DOHH2 (cell line): Measurements from ENCODE around the gene STAT2.

Experiments
- H3F3A ChIP-seq: fragments of 200-600 bp; sonication (generic), shearing (Covaris generic); 2 replicates; pipeline ENCODE4 v1.6.0; 2016; ENCODE audit warnings: antibody characterized with exemption, mild to moderate bottlenecking; ENCODE audit not compliant: control insufficient read depth, insufficient read depth
- H3K27ac ChIP-seq: fragments of 200-600 bp; sonication (generic); 2 replicates; pipeline ENCODE4 v1.5.1; 2014; ENCODE audit warnings: low read depth, mild to moderate bottlenecking, low read length, moderate library complexity
- H3K27me3 ChIP-seq: fragments of 200-600 bp; sonication (generic); 2 replicates; pipeline ENCODE4 v1.6.1; 2014; ENCODE audit warnings: mild to moderate bottlenecking, low read length, mixed read lengths; ENCODE audit not compliant: control insufficient read depth
- H3K36me3 ChIP-seq: fragments of 200-600 bp; sonication (generic); 2 replicates; pipeline ENCODE4 v1.6.1; 2014; ENCODE audit warnings: mild to moderate bottlenecking, low read length, moderate library complexity, mixed read lengths; ENCODE audit not compliant: control insufficient read depth
- H3K4me1 ChIP-seq: fragments of 200-600 bp; sonication (generic); 2 replicates; pipeline ENCODE4 v1.6.1; 2014; ENCODE audit warnings: mild to moderate bottlenecking, low read length, mixed read lengths; ENCODE audit not compliant: control insufficient read depth
- H3K4me2 ChIP-seq: fragments of 200-600 bp; sonication (generic); 2 replicates; pipeline ENCODE4 v1.6.0; 2014; ENCODE audit warnings: mild to moderate bottlenecking, low read length, moderate library complexity
- H3K4me3 ChIP-seq: fragments of 200-600 bp; sonication (generic); 2 replicates; pipeline ENCODE4 v1.5.1; 2014; ENCODE audit warnings: mild to moderate bottlenecking, low read length, mixed read lengths
- H3K79me2 ChIP-seq: fragments of 200-600 bp; sonication (generic); 2 replicates; pipeline ENCODE4 v1.6.1; 2014; ENCODE audit warnings: mild to moderate bottlenecking, low read length, mixed read lengths; ENCODE audit not compliant: control insufficient read depth
- H3K9me2 ChIP-seq: fragments of 200-600 bp; sonication (generic); replicated peaks from 2 replicates; pipeline ENCODE4 v1.6.1; 2014; ENCODE audit warnings: mild to moderate bottlenecking, low read length, mixed read lengths; ENCODE audit not compliant: control insufficient read depth
- H3K9me3 ChIP-seq: fragments of 200-600 bp; sonication (generic); 2 replicates; pipeline ENCODE4 v1.6.1; 2014; ENCODE audit warnings: antibody characterized with exemption, low read length, mixed read lengths; ENCODE audit not compliant: control insufficient read depth, insufficient read depth
- H4K20me1 ChIP-seq: fragments of 200-600 bp; sonication (generic); 2 replicates; pipeline ENCODE4 v1.6.0; 2014; ENCODE audit warnings: low read depth, mild to moderate bottlenecking, antibody characterized with exemption, low read length, moderate library complexity; ENCODE audit not compliant: control insufficient read depth, insufficient read depth
- CTCF ChIP-seq: fragments of 200-600 bp; sonication (generic); IDR thresholded peaks from one replicate; pipeline ENCODE4 v1.5.1; 2014; ENCODE audit warnings: antibody characterized with exemption, mild to moderate bottlenecking, low read depth, low read length; ENCODE audit not compliant: poor library complexity, severe bottlenecking
- EZH2phosphoT487 ChIP-seq: fragments of 200-600 bp; sonication (generic); IDR thresholded peaks from 2 replicates; pipeline ENCODE4 v1.6.1; 2017; ENCODE audit warnings: borderline replicate concordance, mild to moderate bottlenecking, antibody characterized with exemption, low read length, moderate library complexity, mixed read lengths

Gene STAT2

GRCh38 chr12:56298828-56299227 is 61.1 kb downstream of the STAT2 start:
- Histone ChIP-seq H3K27ac (peak overlapping the region; percentile 72), H3K4me3 (peak overlapping the region; percentile 92), H3K9me2 (no peaks in the 10 kb centered on the region), H3K4me2 (peak overlapping the region; percentile 94), H3F3A (peaks cover 5% of the 10 kb centered on the region; the same call in 1 of the 2 replicates), H3K9me3 (no peaks in the 10 kb centered on the region), H4K20me1 (peaks cover 3% of the 10 kb centered on the region; the same call in 1 of the 2 replicates), H3K36me3 (peaks cover 73% of the 10 kb centered on the region), H3K79me2 (peaks cover 81% of the 10 kb centered on the region), H3K4me1 (peaks cover 63% of the 10 kb centered on the region), H3K27me3 (no peaks in the 10 kb centered on the region)
- TF ChIP-seq CTCF (no peak), EZH2phosphoT487 (no peak)

- no peaks in the 10 kb centered on the region for H3K27me3 ChIP-seq
- no peaks in the 10 kb centered on the region for H3K9me2 ChIP-seq
- peak overlapping the region; percentile 72; the same call in 1 of the 2 replicates for H3K27ac ChIP-seq
- H3K9me3 ChIP-seq: no peaks in the 10 kb centered on the region
- H3K79me2 ChIP-seq: peaks cover 94% of the 10 kb centered on the region
- H3F3A ChIP-seq: peaks cover 5% of the 10 kb centered on the region; the same call in 1 of the 2 replicates
- peak overlapping the region; percentile 94 for H3K4me2 ChIP-seq
- peaks cover 54% of the 10 kb centered on the region for H3K4me1 ChIP-seq
- no peak for TF ChIP-seq EZH2phosphoT487
- no peak for TF ChIP-seq CTCF
- H3K36me3 ChIP-seq: peaks cover 77% of the 10 kb centered on the region
- H3K4me3 ChIP-seq: peak overlapping the region; percentile 92
- peaks cover 3% of the 10 kb centered on the region; the same call in 1 of the 2 replicates for H4K20me1 ChIP-seq
Measured at GRCh38 chr12:56297400-56297799, 62.5 kb downstream of the STAT2 start.

- Histone ChIP-seq H3K4me3 (peak overlapping the region; percentile 92), H3K27me3 (no peaks in the 10 kb centered on the region), H3K4me2 (peak overlapping the region; percentile 94), H3K27ac (no peak overlapping the region), H3K9me2 (no peaks in the 10 kb centered on the region), H3K79me2 (peaks cover 95% of the 10 kb centered on the region), H3K36me3 (peaks cover 77% of the 10 kb centered on the region), H4K20me1 (peaks cover 3% of the 10 kb centered on the region; the same call in 1 of the 2 replicates), H3K4me1 (peaks cover 48% of the 10 kb centered on the region), H3F3A (no peaks in the 10 kb centered on the region), H3K9me3 (no peaks in the 10 kb centered on the region)
- TF ChIP-seq CTCF (no peak), EZH2phosphoT487 (no peak)
Measured at GRCh38 chr12:56296295-56296694, 63.6 kb downstream of the STAT2 start.

GRCh38 chr12:56293795-56294194 is 66.1 kb downstream of the STAT2 start:
- H3K27me3 ChIP-seq: no peaks in the 10 kb centered on the region
- peaks cover 99% of the 10 kb centered on the region for H3K79me2 ChIP-seq
- H3K4me3 ChIP-seq: no peak overlapping the region
- no peak overlapping the region for H3K27ac ChIP-seq
- peaks cover 11% of the 10 kb centered on the region; the same call in 1 of the 2 replicates for H4K20me1 ChIP-seq
- H3K9me2 ChIP-seq: no peaks in the 10 kb centered on the region
- H3K4me2 ChIP-seq: no peak overlapping the region
- peaks cover 7% of the 10 kb centered on the region for H3F3A ChIP-seq
- no peak for TF ChIP-seq EZH2phosphoT487
- TF ChIP-seq CTCF: no peak
- H3K36me3 ChIP-seq: peaks cover 81% of the 10 kb centered on the region
- H3K4me1 ChIP-seq: peaks cover 36% of the 10 kb centered on the region
- H3K9me3 ChIP-seq: no peaks in the 10 kb centered on the region
